Cortex of kidney (tissue), 1 donor: ENCODE results near the gene BACH1.
"Not testable (repeated sequence)": the region's sequence is repeated elsewhere in the genome, so short reads cannot be mapped to it uniquely, and the experiment has no call there.

Experiments used
- DNase-seq: peaks from one replicate; lab custom pipeline; 2025; lab: John Stamatoyannopoulos, UW

BACH1 gene

GRCh38 chr21:29346771-29347170, 48.0 kb downstream of the BACH1 start:
- DNase-seq, result no peak

GRCh38 chr21:29347274-29347681, 48.6 kb downstream of the BACH1 start:
- DNase-seq, result no peak

GRCh38 chr21:29349702-29350101, 51.0 kb downstream of the BACH1 start:
- DNase-seq, result no peak

GRCh38 chr21:29350246-29350779, 51.6 kb downstream of the BACH1 start:
- no peak for DNase-seq

GRCh38 chr21:29351691-29352090, 53.0 kb downstream of the BACH1 start:
- DNase-seq, result no peak

GRCh38 chr21:29355043-29355710, 56.5 kb downstream of the BACH1 start:
- DNase-seq, result not testable (repeated sequence)

GRCh38 chr21:29356291-29356690, 57.6 kb downstream of the BACH1 start:
- DNase-seq, result not testable (repeated sequence)

GRCh38 chr21:29356810-29357209, 58.1 kb downstream of the BACH1 start:
- not testable (repeated sequence) for DNase-seq

GRCh38 chr21:29359718-29360117, 61.0 kb downstream of the BACH1 start:
- no peak for DNase-seq

- no peak for DNase-seq
Observed at GRCh38 chr21:29360799-29361765, 62.4 kb downstream of the BACH1 start.

GRCh38 chr21:29362758-29363157, 64.0 kb downstream of the BACH1 start:
- DNase-seq, result no peak

- DNase-seq, result no peak
Observed at GRCh38 chr21:29365661-29366265, 67.0 kb downstream of the BACH1 start.

GRCh38 chr21:29366532-29366931, 67.8 kb downstream of the BACH1 start:
- DNase-seq, result no peak

GRCh38 chr21:29367335-29367734, 68.6 kb downstream of the BACH1 start:
- no peak for DNase-seq

GRCh38 chr21:29368906-29369305, 70.2 kb downstream of the BACH1 start:
- DNase-seq, result no peak

GRCh38 chr21:29371464-29371863, 72.7 kb downstream of the BACH1 start:
- DNase-seq, result no peak

GRCh38 chr21:29372063-29372802, 73.5 kb downstream of the BACH1 start:
- no peak for DNase-seq

- no peak for DNase-seq
Observed at GRCh38 chr21:29374481-29374880, 75.8 kb downstream of the BACH1 start.

GRCh38 chr21:29376556-29376955, 77.8 kb downstream of the BACH1 start:
- DNase-seq, result no peak

- no peak for DNase-seq
Observed at GRCh38 chr21:29377266-29377665, 78.5 kb downstream of the BACH1 start.

GRCh38 chr21:29378832-29379231, 80.1 kb downstream of the BACH1 start:
- no peak for DNase-seq
